Astrocyte of the hippocampus (primary cell): Measurements from ENCODE around the gene MRS2.

ENCODE experiments used
- DNase-seq: peaks from one replicate; pipeline ENCODE4 v3.0.0; 2011; ENCODE audit warnings: low read depth, low spot score

The MRS2 gene

DNA sequence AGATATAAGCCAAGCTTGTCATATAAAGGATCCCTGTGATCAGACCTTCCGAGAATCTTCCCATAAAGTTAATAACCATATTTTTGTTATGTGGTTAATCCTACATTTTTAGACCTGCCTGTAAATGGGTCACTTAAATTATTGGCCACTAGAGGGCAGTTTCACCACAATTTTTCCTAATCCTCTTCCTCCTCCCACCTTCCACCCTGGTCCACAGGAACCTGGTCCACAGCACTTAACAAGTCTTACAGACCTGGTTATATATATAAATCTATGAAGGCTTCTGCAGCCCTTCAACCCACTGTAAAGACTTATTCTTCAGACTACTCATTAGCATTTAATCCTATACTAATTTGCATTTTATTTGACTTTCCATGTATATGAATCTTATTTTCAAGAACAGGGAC, 28.3 kb downstream of the MRS2 start:
- DNase-seq: peak; percentile 54

DNA sequence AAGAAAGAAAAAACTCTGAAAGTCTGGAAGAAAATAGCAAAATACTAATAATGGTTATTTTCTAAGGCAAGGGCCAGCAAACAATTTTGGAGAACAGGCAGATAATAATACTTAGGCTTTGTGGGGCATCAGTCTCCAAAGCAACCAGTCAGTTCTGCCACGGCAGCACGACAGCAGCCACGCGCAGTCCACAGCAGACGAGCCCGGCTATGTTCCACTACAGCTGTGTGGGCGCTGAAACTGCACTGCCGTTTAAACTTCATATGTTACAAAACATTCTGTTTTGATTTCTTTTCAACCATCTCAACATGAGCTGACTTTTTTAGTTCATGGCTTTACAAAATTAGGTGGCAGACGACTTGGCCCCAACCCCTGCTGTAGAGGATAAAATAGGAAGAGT, 29.9 kb downstream of the MRS2 start:
- DNase-seq: no peak

DNA sequence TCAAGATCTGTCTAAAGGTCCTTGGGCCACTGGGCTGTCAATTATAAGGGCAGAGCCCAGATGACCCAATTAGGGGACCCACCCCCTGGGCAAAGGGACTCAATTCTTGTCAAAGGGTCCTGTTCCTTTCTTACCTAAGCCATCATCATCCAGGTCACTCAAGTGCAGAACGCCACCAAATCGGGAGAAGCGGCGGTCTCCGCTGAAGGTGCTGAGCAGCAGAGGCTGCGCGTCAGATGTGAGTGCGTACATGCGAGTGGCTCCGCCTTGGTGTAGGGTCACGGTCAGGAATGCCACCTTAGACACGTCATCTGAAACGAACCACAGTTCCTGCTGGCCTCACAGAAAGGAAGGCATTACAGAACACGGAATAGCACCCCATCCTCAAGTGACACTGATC, 34.2 kb downstream of the MRS2 start:
- DNase-seq: no peak

DNA sequence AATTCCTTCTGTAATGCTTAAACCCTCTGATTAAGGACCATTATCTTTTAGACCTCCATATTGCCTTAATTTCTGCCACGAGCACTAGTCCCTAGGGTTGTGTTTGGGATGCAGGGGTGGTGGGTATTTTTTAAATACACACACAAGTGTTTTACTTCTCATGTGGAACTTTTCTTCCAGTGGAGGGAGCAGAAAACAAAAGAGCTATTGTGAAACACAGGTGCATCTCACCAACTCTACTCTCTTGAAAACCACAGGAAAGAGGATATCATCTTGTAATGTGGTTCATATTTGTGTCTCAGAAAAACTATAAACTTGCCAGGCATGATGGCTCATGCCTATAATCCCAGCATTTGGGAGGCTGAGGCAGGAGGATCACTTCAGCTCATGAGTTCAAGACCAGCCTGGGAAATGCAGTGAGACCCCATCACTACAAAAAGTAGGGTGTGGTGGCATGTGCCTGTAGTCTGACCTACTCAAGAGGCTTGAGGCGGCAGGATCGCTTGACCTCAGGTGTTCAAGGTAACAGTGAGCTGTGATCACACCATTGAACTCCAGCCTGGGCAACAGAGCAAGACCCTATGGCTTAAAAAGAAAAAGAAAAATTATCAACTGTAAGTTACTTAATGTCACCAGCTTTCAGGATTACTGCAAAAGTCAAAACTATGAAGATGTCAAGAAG, 37.3 kb downstream of the MRS2 start:
- DNase-seq: no peak

DNA sequence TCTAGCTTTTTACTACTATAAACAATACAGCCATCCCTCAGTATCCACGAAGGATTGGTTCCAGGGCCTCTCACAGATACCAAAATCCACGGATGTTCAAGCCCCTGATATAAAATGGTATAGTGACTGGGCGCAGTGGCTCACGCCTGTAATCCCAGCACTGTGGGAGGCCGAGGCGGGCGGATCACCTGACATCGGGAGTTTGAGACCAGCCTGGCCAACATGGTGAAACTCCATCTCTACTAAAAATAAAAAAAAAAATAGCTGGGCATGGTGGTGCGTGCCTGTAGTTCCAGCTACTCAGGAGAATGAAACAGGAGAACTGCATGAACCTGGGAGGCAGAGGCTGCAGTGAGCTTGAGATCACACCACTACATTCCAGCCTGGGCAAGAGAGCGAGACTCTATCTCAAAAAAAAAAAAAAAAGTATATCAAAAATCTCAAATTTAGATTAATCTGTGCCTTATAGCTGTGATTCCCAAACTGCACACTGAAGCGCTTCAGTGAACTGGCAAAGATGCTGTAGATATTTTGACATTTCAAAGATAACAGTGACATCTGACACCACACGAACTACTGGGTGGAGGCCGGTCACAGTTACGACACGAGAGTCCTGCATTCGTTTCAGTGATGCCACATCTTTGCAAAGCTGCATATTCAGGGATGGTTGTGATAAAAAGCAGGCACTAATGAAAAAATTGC, 38.3 kb downstream of the MRS2 start:
- no peak for DNase-seq

DNA sequence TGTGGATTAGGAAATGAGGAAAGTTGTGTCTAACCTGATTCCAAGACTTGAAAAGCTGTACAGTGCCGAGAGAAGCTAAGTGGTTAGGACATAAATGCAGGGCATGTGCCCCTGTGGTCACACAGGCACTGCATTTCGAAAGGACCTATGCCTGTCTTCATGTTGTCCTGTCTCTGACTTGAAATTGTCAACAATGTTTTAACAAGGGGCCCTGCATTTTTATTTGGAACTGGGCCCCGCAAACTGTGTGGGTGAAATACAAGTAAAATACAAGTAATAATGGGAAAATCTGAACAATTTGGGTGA, 38.8 kb downstream of the MRS2 start:
- DNase-seq: no peak

DNA sequence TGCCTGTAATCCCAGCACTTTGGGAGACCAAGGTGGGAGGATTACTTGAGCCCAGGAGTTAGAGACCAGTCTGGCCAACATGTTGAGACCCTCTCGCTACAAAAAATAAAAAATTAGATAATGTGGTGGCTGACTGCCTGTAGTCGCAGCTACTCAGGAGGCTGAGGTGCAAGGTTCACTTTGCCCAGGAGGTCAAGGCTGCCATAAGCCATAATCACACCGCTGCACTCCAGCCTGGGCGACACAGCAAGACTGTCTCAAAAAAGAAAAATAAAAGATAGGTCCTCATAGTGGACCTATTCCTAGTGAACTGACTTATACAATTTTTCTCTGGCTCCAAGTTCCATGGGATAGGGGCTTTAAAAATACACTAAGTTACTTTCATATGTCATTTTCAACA, 41.9 kb downstream of the MRS2 start:
- DNase-seq: no peak

DNA sequence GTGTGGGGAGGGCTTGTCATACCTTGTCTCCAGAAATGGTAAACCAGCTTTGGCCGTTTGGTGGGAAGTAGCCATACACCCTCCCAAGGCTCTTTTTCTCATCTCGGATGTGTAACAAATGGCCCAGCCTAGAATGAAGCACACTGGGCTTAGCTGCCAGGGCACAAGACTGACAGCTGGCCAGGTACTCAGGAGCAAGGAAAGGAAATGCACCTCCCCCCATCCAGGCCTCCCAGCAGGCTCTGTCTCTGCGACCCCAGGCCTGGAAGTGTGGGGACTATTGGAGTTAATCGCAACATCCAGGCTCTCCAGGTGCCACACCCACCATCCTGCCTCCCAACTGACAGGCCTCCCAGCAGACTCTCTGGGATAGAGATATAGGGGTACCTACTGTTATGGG, 43.0 kb downstream of the MRS2 start:
- DNase-seq: no peak

DNA sequence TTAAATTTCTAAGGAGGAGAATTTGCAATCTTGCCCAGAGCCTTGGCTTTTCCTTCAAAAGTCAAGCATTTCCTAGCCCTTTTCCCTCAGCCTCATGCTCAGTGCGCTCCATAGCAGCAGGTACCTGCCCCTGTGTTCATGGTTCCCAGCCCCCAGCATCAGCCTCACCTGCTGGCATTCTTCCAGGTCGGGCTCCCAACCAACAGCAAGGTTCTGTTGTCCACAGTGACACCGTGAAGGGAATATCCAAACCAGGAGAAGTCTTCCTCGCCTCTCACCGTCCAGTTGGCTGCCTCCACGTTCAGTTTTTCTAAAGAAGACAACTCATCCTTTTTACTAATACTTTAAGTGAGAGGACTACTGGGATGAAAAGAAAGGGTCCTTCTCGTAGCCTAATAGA, 43.9 kb downstream of the MRS2 start:
- no peak for DNase-seq

DNA sequence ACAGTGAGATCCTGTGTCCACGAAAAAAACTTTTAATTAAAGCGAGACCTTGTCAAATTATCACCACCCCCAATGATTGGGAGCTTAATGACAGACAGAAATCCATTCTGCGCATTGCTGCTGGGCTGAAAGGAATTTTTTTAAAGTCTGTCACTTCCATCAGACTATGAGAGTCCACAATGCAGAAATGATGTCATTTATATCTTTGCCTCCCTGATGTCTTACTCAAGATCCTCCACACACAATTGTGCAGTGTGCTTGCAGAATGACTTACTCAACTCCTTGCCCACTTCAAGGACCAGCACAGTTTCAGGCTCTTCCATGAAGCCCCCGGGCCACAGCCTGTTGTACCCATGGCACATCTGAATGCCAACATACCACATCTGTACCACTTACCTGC, 45.7 kb downstream of the MRS2 start:
- no peak for DNase-seq

DNA sequence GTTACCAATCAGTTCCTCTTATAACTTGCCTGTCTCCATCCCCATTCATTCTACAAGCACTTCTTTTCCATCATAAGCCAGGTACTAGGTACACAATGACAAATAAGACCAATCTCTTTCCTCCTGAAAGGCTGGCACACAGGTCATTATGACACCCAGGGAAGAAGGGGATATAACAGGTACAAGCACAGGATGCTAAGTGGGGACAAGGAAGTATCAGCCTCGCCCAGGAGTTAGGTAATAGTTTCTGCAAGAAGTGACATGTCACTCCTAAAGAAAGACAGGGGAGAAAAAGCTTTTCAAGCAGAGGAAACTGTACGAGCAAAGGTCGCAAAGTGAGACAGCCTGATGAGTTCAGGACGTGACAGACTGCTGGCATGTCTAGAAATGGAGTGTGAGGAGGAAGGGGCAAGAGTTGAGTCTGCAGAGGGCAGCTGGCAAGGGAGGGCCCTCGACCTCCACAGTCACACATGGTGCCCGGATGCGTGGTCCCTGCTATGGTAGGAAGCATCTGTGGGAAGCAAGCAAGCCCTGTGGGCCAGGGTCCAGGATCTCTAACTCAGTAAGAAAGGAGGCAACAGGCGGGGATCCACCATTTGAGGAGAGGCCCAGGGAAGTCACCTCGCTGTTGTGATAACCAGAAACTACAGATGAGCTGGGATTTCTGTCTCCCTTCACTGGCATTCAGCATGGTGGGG, 46.2 kb downstream of the MRS2 start:
- DNase-seq: no peak

DNA sequence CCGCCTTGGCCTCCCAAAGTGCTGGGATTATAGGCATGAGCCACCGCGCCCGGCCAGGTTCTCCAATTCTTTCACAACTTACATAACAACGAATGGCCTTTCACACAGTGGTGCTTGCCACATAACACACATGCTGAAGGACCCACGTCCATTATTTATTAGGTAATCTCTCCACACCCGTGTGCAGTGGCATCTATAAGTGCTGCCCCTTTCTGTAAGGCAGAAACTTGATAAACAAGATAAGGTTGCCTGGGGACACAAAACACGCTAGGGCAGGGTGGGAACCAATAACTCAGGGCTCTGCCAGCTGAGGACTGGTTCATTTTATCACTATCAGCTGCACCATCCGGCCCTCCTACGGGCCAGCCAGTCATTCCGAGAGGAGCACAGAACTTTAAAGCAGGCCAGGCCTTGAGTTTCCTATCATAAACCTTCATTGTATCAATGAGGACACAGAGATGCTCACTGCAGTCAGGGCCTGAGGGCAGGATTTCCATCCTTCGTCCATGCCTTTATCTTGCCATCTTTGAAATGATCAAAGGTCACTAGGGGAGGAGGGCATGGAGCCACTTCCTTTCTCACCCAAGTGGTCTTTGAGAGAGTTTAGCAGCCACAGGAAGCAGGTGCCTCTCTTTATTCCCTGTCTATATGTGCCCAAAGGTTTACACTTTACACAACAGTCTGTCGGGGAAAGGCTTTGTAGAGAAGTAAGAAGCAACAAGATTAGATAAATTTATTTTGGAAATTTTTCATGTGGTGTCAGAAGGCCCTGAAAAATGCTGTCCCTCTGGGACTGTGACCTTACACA, 49.0 kb downstream of the MRS2 start:
- no peak for DNase-seq

DNA sequence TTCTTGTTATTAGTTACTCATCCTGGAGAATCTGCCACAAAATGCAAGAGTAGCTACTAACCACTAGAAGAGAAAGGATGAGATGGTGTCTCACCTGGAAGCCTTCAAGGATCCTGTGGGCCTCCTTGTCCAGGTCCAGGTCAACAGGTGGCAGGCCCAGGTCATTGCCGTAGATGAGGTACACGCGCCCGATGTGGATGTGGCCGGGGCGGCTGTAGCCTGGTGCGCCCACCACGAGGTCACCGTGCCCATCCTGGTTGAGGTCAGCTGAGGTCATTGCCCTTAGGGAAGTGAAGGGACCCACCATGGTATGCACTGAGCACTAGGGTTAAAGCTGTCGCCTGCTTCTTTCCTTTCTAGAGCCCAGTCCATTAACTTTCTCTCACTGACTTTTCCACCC, 51.2 kb downstream of the MRS2 start:
- DNase-seq: no peak

DNA sequence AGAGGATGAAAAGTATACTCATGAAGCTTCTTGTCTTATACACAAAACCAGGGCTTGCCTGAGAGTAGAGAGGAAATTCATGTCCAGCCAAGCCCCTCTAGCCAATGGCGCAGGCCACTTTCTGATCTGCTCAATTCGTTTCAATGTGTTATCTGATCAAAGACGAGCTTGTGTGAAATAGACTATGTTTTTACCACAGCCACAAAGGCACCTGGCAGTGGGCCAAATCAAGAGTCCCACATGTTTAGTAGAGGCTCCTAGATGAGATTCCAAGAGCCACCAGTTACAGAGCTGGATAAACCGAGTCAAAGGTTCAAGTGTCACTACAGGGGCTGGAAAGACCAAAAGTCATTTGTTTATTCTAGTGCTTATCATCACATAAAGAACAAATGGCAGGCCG, 51.7 kb downstream of the MRS2 start:
- DNase-seq: no peak

DNA sequence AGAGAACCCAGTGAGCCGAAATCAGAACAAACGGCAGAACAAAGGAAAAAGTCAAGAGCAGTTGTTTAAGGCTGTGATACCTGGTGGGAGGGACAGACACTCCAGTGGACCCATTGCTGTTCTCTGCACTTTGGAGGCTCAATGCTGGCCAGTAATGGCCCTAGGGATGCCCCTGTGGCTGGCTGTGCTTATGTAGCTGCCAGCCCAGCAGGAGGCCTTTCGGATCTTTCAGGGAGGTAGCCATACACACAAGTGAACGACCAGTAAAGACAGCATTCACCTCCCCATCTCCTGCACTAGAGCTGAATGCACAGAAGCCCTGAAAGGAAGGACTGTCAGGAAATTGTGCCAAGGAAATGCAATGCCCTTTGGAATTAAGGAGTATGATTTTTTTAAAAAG, 52.3 kb downstream of the MRS2 start:
- no peak for DNase-seq

DNA sequence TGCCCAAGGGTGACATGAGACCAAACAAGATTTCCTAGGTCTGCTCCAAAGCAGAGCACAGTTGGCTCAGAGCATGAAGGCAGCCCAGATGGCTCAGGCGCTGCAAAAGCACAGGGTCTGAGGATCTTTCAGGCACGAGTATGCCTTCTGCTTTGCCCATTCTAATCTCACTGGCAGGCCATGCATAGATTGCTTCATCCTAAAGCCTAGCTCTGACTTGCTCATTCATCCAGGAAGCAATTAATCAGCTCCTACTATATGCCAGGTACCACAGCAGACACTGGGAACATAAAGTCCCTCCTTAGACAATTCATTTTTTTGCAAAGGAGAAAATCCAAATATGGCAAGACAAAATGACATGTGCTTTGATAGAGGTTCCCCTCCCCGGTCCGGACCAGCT, 55.4 kb downstream of the MRS2 start:
- DNase-seq: no peak

DNA sequence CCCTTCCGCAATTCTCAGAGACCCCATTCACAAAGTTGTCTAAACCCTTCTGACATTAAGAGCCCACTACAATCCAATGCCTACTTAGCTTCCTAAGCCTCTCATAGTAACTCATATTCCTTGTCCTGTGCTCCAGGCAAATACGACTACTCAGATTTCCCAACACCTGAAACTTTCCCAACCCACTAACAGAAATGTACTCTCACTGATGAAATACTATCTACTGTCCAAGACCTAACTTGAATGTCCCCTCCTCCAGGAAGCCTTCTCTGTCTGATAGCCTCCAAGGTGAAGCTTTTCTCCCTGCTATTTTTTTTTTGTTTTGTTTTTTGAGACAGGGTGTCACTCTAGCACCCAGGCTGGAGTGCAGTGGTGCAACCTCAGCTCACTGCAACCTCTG, 56.2 kb downstream of the MRS2 start:
- DNase-seq: no peak

DNA sequence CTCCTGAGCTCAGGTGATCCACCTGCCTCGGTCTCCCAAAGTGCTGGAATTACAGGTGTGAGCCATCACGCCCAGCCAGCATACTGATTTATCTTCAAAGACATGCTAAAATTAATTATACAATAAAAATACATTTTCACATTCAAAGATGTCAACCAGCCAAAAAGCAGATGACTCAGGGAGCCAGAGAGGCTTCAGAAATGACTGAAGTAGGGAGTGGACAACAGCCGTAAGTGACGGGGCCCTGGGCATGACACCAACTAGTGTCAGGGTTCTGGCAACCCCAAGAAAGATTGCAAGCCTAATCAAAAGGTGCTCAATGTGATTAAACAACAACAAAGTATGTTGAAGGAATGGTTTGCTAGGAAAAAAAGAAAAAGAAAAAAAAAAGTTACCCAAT, 58.2 kb downstream of the MRS2 start:
- DNase-seq: no peak

DNA sequence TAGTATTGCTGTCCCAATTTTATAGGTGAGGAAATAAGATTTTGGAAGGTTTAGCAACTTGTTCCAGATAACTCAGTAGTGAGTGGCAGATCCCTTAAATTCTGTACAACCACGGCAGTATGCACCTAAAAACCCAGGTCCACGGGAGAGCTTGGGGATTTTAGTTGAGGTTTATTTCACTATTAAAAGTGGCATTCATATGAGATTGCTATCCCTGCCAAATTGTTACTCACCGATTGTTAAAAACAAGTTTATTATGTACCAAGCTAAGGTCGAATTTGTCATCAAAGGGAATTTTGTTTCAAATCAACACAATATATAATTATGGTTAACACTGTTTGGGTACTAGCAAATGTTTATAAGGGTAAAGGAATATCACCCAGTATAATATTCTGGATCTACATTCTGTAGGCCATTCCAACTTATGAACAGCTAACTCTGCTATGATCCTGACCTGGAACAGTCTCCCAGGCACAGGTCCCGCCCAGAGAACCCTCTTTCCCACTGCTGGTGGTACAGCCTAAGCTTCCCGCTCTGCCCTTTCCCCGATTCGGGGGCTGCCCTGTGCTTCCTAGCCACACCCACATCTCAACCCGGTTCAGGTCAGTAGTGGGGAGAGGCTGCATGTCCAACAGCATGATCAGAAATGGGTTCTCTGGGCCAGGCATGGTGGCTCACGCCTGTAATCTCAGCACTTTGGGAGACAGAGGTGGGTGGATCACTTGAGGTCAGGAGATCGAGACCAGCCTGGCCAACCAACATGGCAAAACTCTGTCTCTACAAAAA, 61.7 kb downstream of the MRS2 start:
- no peak for DNase-seq

DNA sequence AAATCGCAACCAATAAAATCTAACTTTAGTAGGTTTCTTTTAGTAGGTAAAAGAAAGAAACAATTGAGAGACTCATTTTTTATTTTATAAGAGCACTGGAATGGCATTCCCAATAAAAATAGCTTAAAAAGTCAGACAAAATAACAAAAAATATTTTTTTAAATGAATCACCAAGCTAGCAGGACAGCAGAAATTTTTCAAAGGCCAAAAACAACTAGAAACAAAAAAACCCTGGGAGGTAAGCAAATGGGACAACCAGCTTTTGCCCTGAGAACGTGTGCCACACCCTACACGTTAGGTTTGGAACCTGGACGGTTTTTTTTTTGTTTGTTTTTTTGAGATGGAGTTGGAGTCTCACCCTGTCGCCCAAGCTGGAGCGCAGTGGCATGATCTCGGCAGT, 67.1 kb downstream of the MRS2 start:
- DNase-seq: no peak

DNA sequence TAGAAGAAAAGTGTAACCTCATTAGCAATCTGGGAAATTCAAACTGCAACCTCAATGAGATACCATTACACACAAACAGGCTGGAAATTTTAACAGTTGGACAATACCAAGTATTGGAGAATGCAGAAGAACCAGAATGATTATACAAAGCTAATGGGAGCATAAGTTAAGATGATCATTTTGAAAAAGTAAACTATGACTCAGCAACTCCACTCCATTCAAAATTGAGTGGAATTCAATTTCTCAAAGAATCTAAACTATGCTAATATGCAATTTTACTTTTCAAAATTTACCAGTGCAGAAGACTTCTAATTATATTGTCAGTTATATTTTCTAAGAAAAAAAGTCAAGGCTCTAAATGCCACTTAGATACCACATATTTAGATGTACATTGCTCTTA, 69.4 kb downstream of the MRS2 start:
- no peak for DNase-seq
